ENCODE data around the gene RGS14.
A peak's percentile ranks its signal among the peaks of the same experiment; 100 is the strongest.

RGS14 gene

DNA sequence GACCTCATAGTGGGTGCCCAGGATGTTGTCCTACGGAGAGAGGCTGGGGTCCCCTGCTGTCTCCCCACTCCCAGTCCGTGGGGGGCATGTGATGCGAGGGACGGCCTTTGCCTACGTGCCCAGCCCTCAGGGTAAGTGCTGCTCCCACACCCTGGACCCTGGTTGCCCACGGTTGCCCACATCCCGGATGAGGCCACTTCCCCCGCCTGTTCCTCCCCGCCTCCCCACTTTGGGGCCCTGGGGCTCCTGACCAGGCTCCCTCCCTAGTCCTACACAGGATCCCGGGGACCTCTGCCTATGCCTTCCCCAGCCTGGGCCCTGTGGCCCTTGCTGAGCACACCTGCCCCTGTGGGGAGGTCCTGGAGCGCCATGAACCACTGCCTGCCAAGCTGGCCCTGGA is 28.0 kb downstream of the RGS14 start:
- no peak for DNase-seq

- DNase-seq: no peak
Measured at GRCh38 chr5:177386542-177386941, 28.8 kb downstream of the RGS14 start.

DNA sequence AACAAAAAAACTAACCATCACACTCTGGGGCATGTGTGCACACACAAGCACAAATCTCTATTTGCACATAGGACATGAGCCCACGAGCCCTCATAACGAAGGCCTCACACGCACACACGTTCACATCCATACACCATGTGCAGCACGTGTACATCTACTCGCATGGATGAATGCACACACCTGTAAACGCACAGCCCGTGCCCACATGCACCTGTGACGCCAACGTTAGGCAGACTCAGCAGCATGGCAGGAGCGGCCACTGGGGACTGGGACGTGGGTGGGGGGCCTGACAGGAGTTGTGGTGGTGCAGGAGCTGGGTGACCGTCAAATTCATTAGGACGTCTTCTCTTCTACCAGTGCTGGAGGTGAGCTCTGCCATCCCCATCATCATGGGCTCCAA is 29.7 kb downstream of the RGS14 start:
- no peak for DNase-seq

- no peak for DNase-seq
Measured at GRCh38 chr5:177388521-177389052, 30.9 kb downstream of the RGS14 start.

- DNase-seq: peak; percentile 58
Measured at GRCh38 chr5:177389241-177390169, 31.8 kb downstream of the RGS14 start.

DNA sequence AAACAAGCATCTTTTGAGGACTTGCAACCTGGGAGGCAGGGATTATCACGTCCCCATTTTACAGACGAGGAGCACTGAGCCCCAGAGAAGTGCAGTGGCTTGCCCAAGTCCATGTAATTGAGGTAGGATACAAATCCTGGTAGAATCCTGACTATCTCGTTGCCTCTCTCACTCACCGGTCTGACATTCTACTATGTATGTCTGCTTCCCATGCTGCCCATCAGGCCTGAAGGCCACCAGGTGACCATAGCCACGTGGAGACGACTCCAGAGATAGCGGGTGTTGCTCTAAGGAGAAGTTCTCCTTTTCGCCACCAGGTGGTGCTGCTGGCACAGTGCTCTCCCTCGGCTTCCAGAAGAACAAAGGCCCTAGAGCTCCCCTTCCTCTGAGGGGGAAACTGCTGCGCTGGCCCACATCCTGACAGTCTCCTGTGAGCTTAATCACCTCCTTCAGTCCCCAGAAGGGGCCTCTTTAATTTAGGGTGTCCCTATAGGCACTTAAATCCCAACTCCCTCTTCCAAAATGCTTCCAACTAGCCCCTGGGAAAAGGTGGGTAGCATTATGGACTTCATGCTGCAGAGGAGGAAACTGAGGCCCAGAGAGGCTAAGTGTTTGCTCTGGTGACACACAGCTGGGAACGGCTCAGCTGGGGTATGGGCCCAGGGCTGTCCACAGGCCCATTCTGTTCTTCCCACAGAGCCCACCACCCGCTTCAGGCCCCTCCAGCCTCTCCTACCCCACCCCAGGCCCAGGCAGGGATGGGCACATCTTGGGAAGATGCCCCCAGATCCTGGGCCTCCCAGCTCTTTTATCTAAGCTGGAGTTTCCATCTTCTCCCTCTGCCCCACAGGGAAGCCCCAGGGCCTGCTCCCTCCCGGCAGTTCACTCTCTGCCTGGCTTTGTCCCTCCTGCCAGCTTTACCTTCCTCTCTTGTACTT is 32.9 kb downstream of the RGS14 start:
- peak; percentile 88 for DNase-seq

DNA sequence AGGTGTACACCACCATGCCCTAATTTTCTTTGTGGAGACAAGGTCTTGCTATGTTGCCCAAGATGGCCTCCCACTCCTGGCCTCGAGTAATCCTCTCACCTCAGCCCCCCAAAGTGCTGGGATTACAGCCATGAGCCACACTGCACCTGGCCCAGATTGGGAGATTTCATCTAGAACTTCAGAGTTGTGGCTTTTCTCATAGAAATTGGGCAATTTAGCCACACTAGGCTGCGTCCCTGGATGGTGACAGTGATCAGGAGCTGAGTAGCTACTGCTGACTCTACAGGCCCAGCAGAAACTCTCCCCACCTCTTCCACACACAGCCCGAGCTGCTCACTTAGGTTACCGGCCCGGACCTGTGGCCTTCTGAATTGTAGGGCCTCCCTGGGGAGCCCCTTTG is 35.0 kb downstream of the RGS14 start:
- no peak for DNase-seq

- no peak for DNase-seq
Measured at GRCh38 chr5:177393206-177393765, 35.6 kb downstream of the RGS14 start.

DNA sequence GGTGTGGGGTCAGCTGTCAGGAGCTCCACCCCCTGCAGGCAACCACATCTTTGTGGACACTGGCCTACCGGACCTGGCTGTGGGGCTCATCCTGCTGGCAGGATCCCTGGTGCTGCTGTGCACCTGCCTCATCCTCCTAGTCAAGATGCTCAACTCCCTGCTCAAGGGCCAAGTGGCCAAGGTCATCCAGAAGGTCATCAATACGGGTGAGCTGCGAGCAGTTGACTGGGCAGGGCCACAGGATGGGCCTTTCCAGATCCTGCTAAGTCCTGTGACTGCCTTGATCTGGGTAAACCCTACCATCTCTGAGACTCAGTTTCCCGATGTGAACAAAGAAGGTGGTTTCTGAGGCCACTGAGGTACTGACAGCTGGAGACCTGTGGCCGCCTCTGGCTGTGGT is 36.3 kb downstream of the RGS14 start:
- no peak for DNase-seq

DNA sequence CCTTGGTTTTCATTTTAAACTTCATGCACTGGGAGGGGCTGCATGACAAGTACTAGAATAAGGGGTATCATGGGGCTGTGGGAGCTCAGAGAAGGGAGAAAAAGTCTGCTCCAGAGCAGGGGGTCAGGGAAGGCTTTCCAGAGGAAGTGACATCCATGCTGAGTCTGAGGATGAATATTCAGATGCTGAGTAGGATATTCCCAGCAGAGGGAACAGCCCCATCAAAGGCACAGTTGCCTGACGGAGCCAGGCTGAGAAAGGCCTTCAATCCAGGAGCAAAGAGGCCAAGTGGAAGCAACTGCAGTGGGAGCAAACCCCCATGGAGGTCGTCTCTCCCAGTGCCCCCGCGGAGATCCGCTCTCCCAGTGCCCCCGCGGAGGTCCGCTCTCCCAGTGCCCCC is 38.4 kb downstream of the RGS14 start:
- DNase-seq: no peak

DNA sequence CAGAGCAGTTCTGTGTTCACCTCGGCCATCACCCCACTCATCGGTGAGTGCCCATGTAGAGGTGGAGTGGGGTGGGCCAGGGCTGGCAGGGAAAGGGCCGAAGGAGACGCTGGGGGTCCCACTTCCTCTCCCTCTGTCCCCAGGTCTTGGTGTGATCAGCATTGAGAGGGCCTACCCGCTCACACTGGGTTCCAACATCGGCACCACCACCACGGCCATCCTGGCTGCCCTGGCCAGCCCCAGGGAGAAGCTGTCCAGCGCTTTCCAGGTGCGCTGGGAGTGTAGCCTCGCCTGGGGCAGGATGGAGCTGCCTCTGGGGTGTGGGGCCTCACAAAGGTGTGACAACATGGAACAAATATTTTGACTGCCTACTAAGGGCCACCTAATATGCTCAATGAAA is 39.1 kb downstream of the RGS14 start:
- no peak for DNase-seq

- DNase-seq: no peak
Measured at GRCh38 chr5:177397875-177398390, 40.2 kb downstream of the RGS14 start.

- no peak for DNase-seq
Measured at GRCh38 chr5:177399997-177400868, 42.5 kb downstream of the RGS14 start, which contains the start of gene PFN3. TSS of gene PFN3 (minus strand) at chr5:177400661. CDS start at chr5:177400576, 85 bp downstream.

DNA sequence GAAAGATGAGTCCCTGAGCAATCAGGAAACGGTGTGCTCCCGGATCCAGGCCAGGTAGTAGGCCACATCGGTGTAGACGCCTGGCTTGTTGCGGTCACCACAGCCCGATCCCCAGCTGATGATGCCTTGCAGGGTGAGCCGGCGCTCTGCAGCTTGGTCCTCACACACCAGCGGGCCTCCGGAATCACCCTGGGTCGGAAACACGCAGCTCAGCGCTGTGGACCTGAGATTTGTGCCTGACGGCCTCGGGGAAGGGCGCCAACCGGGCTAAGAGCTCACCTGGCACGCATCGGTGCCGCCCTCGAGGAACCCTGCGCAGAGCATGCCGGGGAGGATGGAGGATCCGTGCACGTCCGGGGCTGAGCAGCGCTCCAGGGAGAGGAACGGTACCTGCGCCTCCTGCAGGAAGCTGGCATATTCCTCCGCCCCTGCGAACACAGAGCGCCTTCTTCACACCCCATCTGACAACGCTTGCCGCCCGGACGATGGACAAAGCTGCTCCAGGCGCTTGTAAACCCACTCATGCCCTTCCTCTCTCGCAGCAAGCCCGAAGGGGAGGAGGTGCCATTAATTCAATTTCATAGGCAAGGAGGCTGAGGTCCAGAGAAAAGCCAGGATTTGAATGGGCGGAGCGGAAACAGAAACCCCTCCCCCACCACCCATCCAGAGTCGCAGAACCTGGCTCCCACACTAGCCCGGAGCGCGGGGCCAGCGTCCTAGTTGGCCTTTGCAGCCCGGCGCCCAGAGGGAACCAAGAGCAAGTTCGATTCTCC is 44.7 kb downstream of the RGS14 start:
- peak; percentile 60 for DNase-seq

- DNase-seq: peak; percentile 49
Measured at GRCh38 chr5:177403102-177403791, 45.5 kb downstream of the RGS14 start.

- DNase-seq: peak; percentile 84
Measured at GRCh38 chr5:177403792-177404640, 46.3 kb downstream of the RGS14 start.

DNA sequence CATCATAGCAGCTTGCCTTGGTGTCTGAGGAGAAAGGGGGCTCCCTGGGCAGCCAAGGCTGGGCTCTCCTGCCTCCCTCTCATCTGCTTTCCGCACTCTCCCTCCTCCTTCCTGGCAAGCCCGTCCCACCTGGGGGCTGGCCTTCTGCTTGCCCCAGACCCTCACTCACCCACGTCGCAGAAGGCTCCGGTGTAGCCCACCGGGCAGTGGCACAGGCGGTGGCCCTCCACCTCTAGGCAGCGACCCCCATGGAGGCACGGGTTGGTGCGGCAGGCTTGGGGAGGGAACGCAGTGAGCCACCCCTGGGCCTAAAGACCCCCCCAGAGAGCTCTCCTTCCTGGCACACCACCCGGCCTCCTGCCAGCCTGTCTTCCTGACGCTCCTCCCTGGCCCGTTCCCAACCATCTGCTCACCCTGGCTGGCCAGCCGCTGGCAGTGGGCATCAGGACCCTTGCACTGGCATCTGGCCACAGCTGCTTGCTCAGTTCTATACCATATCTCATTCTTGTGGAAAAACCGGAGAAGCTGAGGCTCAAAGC is 47.0 kb downstream of the RGS14 start:
- no peak for DNase-seq

GRCh38 chr5:177405312-177405711 is 47.6 kb downstream of the RGS14 start:
- DNase-seq: no peak

GRCh38 chr5:177405805-177406204 is 48.1 kb downstream of the RGS14 start:
- no peak for DNase-seq
